NCI-H187 (cell line): ENCODE results near the gene GPN1.
"Not testable (repeated sequence)": the region's sequence is repeated elsewhere in the genome, so short reads cannot be mapped to it uniquely, and the experiment has no call there.

Experiments used
- DNase-seq, 2 experiments: peaks; one replicate each; lab custom pipeline; 2025; lab: John Stamatoyannopoulos, UW

Gene GPN1

GRCh38 chr2:27628767-27629709 lies at the start of gene GPN1, which contains the start of gene CCDC121:
Gene GPN1 (plus strand): TSS chr2:27629050. CDS start chr2:27629059, 9 bp downstream.
Gene CCDC121 (minus strand): TSS chr2:27629012. CDS start chr2:27627799, 1,213 bp downstream.
- peak; percentile 59 to 77 for DNase-seq

- DNase-seq = no peak
Observed at GRCh38 chr2:27581417-27582128, 47.3 kb upstream of the GPN1 start.

- no peak for DNase-seq
Observed at GRCh38 chr2:27582129-27582694, 46.6 kb upstream of the GPN1 start.

- peak; percentile 86 to 98 for DNase-seq
Observed at GRCh38 chr2:27582695-27583389, 46.0 kb upstream of the GPN1 start, which contains the start of gene ZNF512. Gene ZNF512 (plus strand): TSS chr2:27583042. CDS start chr2:27583113, 71 bp downstream.

GRCh38 chr2:27583390-27583915 lies 45.4 kb upstream of the GPN1 start:
- DNase-seq = no peak

- DNase-seq = no peak
Observed at GRCh38 chr2:27584597-27584996, 44.3 kb upstream of the GPN1 start.

GRCh38 chr2:27587025-27587424 lies 41.8 kb upstream of the GPN1 start:
- DNase-seq = no peak

GRCh38 chr2:27588308-27588707 lies 40.5 kb upstream of the GPN1 start:
- no peak for DNase-seq

- DNase-seq = no peak
Observed at GRCh38 chr2:27591745-27592144, 37.1 kb upstream of the GPN1 start.

GRCh38 chr2:27593240-27593639 lies 35.6 kb upstream of the GPN1 start:
- no peak for DNase-seq

- not testable (repeated sequence) for DNase-seq
Observed at GRCh38 chr2:27594020-27594703, 34.7 kb upstream of the GPN1 start.

GRCh38 chr2:27595412-27595811 lies 33.4 kb upstream of the GPN1 start:
- not testable (repeated sequence) for DNase-seq

- DNase-seq = no peak
Observed at GRCh38 chr2:27596627-27597026, 32.2 kb upstream of the GPN1 start.

- no peak for DNase-seq
Observed at GRCh38 chr2:27606611-27607010, 22.2 kb upstream of the GPN1 start.

GRCh38 chr2:27613985-27614384 lies 14.9 kb upstream of the GPN1 start:
- no peak for DNase-seq

- no peak for DNase-seq
Observed at GRCh38 chr2:27615316-27615715, 13.5 kb upstream of the GPN1 start.

- DNase-seq = no peak
Observed at GRCh38 chr2:27621524-27621923, 7.3 kb upstream of the GPN1 start.

GRCh38 chr2:27622921-27623384 lies 5.9 kb upstream of the GPN1 start:
- DNase-seq = no peak

- no peak for DNase-seq
Observed at GRCh38 chr2:27624943-27625342, 3.9 kb upstream of the GPN1 start.

GRCh38 chr2:27626323-27626722 lies 2.5 kb upstream of the GPN1 start:
- DNase-seq = not testable (repeated sequence)

GRCh38 chr2:27626921-27627320 lies 1.9 kb upstream of the GPN1 start:
- DNase-seq = not testable (repeated sequence)
